ENCODE results near the gene ACSS1. TPM values are rescaled to one million over a fixed set of nuclear protein-coding genes. Genes with fewer than 3 reads are reported as not detected.

ACSS1 gene
- total RNA-seq, 2 donors from 2014 or later = 73.8 to 83.8 TPM

DNA sequence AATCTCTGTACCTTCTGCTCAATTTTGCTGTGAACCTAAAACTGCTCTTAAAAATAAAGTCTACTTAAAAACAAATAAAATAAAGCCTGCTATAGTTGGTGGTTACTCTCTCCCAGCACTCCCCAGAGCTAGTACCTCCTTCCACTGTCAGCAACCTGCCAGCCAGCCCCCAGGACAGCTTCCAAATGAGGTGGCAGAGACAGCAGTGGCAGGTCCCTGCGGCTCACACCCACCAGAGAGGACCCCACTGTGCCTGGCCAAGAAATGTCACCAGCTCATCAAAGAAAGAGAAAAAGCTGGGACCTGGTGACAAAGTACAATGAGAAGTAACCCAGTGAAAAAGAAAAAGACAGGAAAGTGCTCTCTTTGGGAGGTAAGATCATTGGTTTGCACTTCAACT lies 80.6 kb downstream of the ACSS1 start:
- TF ChIP-seq, protein P1, sequence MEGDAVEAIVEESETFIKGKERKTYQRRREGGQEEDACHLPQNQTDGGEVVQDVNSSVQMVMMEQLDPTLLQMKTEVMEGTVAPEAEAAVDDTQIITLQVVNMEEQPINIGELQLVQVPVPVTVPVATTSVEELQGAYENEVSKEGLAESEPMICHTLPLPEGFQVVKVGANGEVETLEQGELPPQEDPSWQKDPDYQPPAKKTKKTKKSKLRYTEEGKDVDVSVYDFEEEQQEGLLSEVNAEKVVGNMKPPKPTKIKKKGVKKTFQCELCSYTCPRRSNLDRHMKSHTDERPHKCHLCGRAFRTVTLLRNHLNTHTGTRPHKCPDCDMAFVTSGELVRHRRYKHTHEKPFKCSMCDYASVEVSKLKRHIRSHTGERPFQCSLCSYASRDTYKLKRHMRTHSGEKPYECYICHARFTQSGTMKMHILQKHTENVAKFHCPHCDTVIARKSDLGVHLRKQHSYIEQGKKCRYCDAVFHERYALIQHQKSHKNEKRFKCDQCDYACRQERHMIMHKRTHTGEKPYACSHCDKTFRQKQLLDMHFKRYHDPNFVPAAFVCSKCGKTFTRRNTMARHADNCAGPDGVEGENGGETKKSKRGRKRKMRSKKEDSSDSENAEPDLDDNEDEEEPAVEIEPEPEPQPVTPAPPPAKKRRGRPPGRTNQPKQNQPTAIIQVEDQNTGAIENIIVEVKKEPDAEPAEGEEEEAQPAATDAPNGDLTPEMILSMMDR (IDR thresholded peaks at IDR 0.05) = no peak
- TF ChIP-seq POLR2A (IDR thresholded peaks at IDR 0.05) = no peak
- Histone ChIP-seq H3K4me1 (no peaks in the 10 kb centered on the region), H3K27me3 (no peaks in the 10 kb centered on the region), H3K4me3 (no peak overlapping the region), H3K27ac (no peak overlapping the region), H3K9me3 (no peaks in the 10 kb centered on the region), H3K36me3 (replicated peaks in 1 of 2; ENCODE audit: insufficient read depth in 1 of 2, low read depth in 2 of 2) (peaks cover 0 to 8% of the 10 kb centered on the region in 2 donors)
- intact Hi-C loops (cut with DNase I) = no loop called here
- WGBS, 2 donors = 94 to 100% methylated on average over 1 of the region's 1 CpG
- ATAC-seq (no peak), DNase-seq (no peak)

DNA sequence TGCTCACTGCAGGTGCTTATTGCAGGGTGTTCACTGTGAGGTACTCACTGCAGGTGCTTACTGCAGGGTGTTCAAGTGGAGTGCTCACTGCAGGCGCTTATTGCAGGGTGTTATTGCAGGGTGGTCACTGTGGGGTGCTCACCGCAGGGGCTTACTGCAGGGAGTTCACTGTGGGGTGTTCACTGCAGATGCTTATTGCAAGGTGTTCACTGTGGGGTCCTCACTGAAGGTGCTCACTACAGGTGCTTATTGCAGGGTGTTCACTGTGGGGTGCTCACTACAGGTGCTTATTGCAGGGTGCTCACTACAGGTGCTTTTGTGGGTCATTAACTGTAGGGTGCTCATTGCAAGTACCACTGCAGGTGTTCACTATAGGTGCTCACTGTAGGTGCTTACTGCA lies 85.6 kb downstream of the ACSS1 start:
- H3K4me3 ChIP-seq = no peak overlapping the region
- no peak for DNase-seq
- TF ChIP-seq, protein P1 (IDR thresholded peaks at IDR 0.05) = no peak
- TF ChIP-seq POLR2A (IDR thresholded peaks at IDR 0.05) = no peak
- H3K36me3 ChIP-seq (replicated peaks in 1 of 2; ENCODE audit: insufficient read depth in 1 of 2, low read depth in 2 of 2) = peaks cover 0 to 29% of the 10 kb centered on the region in 2 donors
- H3K27ac ChIP-seq = no peak overlapping the region
- no peaks in the 10 kb centered on the region for H3K4me1 ChIP-seq
- H3K27me3 ChIP-seq = no peaks in the 10 kb centered on the region
- 77% methylated on average over 2 of the region's 2 CpGs; no CpG with 5 or more reads in 1 of the 2 donors for WGBS, 2 donors
- intact Hi-C loops (cut with DNase I) = no loop called here
- no peak for ATAC-seq
- H3K9me3 ChIP-seq = no peaks in the 10 kb centered on the region

GRCh38 chr20:24971376-24972101 lies 86.4 kb downstream of the ACSS1 start:
- DNase-seq (no peak), ATAC-seq (no peak)
- Histone ChIP-seq H3K9me3 (no peaks in the 10 kb centered on the region), H3K27me3 (no peaks in the 10 kb centered on the region), H3K27ac (no peak overlapping the region), H3K4me3 (no peak overlapping the region), H3K36me3 (replicated peaks in 1 of 2; ENCODE audit: insufficient read depth in 1 of 2, low read depth in 2 of 2) (peaks cover 0 to 29% of the 10 kb centered on the region in 2 donors), H3K4me1 (no peaks in the 10 kb centered on the region)
- WGBS, 2 donors = 86% methylated on average over 6 of the region's 6 CpGs
- no peak for TF ChIP-seq POLR2A (IDR thresholded peaks at IDR 0.05)
- TF ChIP-seq, protein P1 (IDR thresholded peaks at IDR 0.05) = no peak
- intact Hi-C loops (cut with DNase I) = no loop called here

DNA sequence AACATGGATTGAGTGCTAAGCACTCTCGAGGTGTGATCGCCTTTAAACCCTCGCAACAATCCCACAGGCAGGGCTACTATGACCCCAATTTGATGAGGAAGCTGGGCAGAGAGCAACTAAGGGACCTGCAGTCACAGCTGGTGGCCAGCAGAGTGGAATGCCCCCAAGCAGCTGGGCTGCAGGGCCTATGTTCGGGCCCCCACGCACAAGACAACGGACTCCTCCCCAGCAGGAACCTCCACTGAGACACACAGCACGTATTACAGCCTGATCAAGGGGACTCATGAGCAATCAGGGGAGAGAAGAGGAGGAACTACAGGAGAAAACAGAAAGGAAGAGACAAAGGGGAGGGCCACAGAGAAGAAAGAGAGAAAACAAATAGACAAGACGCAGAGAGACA lies 87.2 kb downstream of the ACSS1 start:
- no peak for ATAC-seq

More for the DNA sequence above, 87.2 kb downstream of the ACSS1 start:
- Histone ChIP-seq H3K27me3 (no peaks in the 10 kb centered on the region), H3K27ac (no peak overlapping the region), H3K9me3 (no peaks in the 10 kb centered on the region), H3K4me1 (no peaks in the 10 kb centered on the region), H3K4me3 (no peak overlapping the region), H3K36me3 (replicated peaks in 1 of 2; ENCODE audit: insufficient read depth in 1 of 2, low read depth in 2 of 2) (peaks cover 0 to 29% of the 10 kb centered on the region in 2 donors)
- DNase-seq = no peak
- TF ChIP-seq, protein P1 (IDR thresholded peaks at IDR 0.05) = no peak
- no peak for TF ChIP-seq POLR2A (IDR thresholded peaks at IDR 0.05)
- 87 to 95% methylated on average over 8 of the region's 8 CpGs for WGBS, 2 donors
- intact Hi-C loops (cut with DNase I) = no loop called here

Measured in body of pancreas (tissue), 4 donors.